Kidney tubule cell (primary cell): ENCODE data around the gene ZNF552.
"Not testable (repeated sequence)": the region's sequence is repeated elsewhere in the genome, so short reads cannot be mapped to it uniquely, and the experiment has no call there.

Experiments
- DNase-seq: peaks from one replicate; pipeline ENCODE4 v3.0.0-alpha.2; 2018; ENCODE audit warnings: low spot score

The ZNF552 gene

GRCh38 chr19:57818378-57818777, 3.7 kb upstream of the ZNF552 start:
- DNase-seq: no peak

- DNase-seq: no peak
These were observed 3.3 kb upstream of the ZNF552 start for GRCh38 chr19:57817976-57818375.

- DNase-seq: no peak
These were observed 1.9 kb upstream of the ZNF552 start for GRCh38 chr19:57816652-57817051.

GRCh38 chr19:57815247-57816075, 748 bp upstream of the ZNF552 start:
- no peak for DNase-seq

GRCh38 chr19:57813919-57814504, 701 bp downstream of the ZNF552 start:
- peak; percentile 32 for DNase-seq

GRCh38 chr19:57812975-57813820, 1.5 kb downstream of the ZNF552 start:
- DNase-seq: not testable (repeated sequence)

- no peak for DNase-seq
These were observed 2.5 kb downstream of the ZNF552 start for GRCh38 chr19:57812226-57812625.

- DNase-seq: not testable (repeated sequence)
These were observed 4.1 kb downstream of the ZNF552 start for GRCh38 chr19:57810410-57811295.

- no peak for DNase-seq
These were observed 7.2 kb downstream of the ZNF552 start for GRCh38 chr19:57807541-57807940.

GRCh38 chr19:57803594-57804325, 11.0 kb downstream of the ZNF552 start:
- DNase-seq: peak; percentile 97

- no peak for DNase-seq
These were observed 11.5 kb downstream of the ZNF552 start for GRCh38 chr19:57803265-57803593.

- no peak for DNase-seq
These were observed 12.4 kb downstream of the ZNF552 start for GRCh38 chr19:57802269-57802668.

GRCh38 chr19:57800696-57801095, 14.0 kb downstream of the ZNF552 start:
- no peak for DNase-seq

- DNase-seq: not testable (repeated sequence)
These were observed 18.1 kb downstream of the ZNF552 start for GRCh38 chr19:57796580-57796979.

- no peak for DNase-seq
These were observed 25.4 kb downstream of the ZNF552 start for GRCh38 chr19:57789288-57789687.

- no peak for DNase-seq
These were observed 26.5 kb downstream of the ZNF552 start for GRCh38 chr19:57788114-57788692.

- no peak for DNase-seq
These were observed 27.8 kb downstream of the ZNF552 start for GRCh38 chr19:57786906-57787305.

GRCh38 chr19:57786286-57786685, 28.4 kb downstream of the ZNF552 start:
- DNase-seq: no peak

- DNase-seq: no peak
These were observed 35.4 kb downstream of the ZNF552 start for GRCh38 chr19:57779220-57779845.

GRCh38 chr19:57778336-57778735, 36.4 kb downstream of the ZNF552 start:
- DNase-seq: no peak
